ENCODE measurements around the gene BHLHE40. TPM values are rescaled to one million over a fixed set of nuclear protein-coding genes. Genes with fewer than 3 reads are reported as not detected.

The BHLHE40 gene
- total and polyA plus RNA-seq, 2 of the 13 experiments (the other 11 are each of a cell fraction or from before 2014, with no cell fraction given): 1.8 to 51.0 TPM

DNA sequence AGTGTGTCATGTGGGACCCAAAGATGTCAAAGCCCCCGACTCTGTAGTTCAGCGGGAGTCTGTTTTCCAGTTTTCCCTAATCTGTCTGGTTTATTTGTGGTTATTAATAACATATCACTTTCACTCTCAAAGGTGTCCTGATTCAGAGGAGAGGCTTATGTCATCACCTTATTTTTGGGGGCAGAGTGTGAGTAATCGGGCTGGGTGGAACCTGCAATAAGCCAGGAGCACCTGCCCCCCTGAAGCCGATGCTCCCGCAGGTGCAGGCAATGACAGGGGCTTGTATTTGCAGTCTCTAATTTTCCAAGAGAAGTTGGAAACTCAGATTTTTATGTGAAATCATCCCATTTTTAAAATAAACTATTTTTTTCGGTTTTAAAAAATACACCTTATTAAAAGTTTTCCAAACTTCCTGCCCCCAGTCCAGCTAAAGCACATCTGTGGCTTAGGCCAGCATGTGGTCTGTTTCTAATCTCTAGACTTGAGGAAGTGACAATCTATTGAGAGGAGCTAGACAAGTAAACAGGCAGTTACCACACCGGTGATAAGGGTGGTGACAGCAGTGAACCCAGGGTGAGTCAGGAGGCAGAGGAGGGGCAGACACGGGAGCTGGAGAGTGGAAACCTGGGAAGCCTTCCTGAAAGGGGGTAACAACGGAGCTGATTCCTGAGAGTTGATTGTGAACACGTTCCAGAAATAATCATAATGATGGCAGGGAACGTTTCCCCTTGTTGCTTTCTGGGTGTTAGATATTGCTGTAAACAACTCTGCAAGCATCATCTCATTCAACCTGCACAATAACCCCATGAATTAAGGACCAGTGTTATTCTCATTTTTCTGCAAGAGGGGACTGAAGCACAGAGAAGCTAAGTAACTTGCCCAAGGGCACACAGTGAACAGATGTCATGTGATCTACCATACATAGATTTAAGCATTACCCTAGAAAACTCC is 37.2 kb downstream of the BHLHE40 start (continued):
- TF ChIP-seq HNF4G (IDR thresholded peaks at IDR 0.05; ENCODE audit: borderline replicate concordance, low read depth, low read length): no peak
- TF ChIP-seq HNF4G (CRISPR knock-in tag; IDR thresholded peaks at IDR 0.05; ENCODE audit: borderline replicate concordance, low read depth): no peak
- TF ChIP-seq ZNF552 (CRISPR knock-in tag; IDR thresholded peaks at IDR 0.05; ENCODE audit: borderline replicate concordance): no peak
- TF ChIP-seq ZBTB8A (CRISPR knock-in tag; IDR thresholded peaks at IDR 0.05; ENCODE audit: borderline replicate concordance, low read depth): no peak
- TF ChIP-seq, protein P1, sequence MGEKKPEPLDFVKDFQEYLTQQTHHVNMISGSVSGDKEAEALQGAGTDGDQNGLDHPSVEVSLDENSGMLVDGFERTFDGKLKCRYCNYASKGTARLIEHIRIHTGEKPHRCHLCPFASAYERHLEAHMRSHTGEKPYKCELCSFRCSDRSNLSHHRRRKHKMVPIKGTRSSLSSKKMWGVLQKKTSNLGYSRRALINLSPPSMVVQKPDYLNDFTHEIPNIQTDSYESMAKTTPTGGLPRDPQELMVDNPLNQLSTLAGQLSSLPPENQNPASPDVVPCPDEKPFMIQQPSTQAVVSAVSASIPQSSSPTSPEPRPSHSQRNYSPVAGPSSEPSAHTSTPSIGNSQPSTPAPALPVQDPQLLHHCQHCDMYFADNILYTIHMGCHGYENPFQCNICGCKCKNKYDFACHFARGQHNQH (CRISPR knock-in tag; IDR thresholded peaks at IDR 0.05): 0 out of 2 replicates have a peak, but pooled peaks have one; percentile 48
- TF ChIP-seq, protein P2, sequence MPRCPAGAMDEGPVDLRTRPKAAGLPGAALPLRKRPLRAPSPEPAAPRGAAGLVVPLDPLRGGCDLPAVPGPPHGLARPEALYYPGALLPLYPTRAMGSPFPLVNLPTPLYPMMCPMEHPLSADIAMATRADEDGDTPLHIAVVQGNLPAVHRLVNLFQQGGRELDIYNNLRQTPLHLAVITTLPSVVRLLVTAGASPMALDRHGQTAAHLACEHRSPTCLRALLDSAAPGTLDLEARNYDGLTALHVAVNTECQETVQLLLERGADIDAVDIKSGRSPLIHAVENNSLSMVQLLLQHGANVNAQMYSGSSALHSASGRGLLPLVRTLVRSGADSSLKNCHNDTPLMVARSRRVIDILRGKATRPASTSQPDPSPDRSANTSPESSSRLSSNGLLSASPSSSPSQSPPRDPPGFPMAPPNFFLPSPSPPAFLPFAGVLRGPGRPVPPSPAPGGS (CRISPR knock-in tag; IDR thresholded peaks at IDR 0.05): no peak
- TF ChIP-seq, protein P3, sequence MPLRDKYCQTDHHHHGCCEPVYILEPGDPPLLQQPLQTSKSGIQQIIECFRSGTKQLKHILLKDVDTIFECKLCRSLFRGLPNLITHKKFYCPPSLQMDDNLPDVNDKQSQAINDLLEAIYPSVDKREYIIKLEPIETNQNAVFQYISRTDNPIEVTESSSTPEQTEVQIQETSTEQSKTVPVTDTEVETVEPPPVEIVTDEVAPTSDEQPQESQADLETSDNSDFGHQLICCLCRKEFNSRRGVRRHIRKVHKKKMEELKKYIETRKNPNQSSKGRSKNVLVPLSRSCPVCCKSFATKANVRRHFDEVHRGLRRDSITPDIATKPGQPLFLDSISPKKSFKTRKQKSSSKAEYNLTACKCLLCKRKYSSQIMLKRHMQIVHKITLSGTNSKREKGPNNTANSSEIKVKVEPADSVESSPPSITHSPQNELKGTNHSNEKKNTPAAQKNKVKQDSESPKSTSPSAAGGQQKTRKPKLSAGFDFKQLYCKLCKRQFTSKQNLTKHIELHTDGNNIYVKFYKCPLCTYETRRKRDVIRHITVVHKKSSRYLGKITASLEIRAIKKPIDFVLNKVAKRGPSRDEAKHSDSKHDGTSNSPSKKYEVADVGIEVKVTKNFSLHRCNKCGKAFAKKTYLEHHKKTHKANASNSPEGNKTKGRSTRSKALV (CRISPR knock-in tag; IDR thresholded peaks at IDR 0.05): no peak
- TF ChIP-seq THYN1 (CRISPR knock-in tag; IDR thresholded peaks at IDR 0.05; ENCODE audit: borderline replicate concordance, low read depth): no peak
- no peak for TF ChIP-seq FOXA1 (IDR thresholded peaks at IDR 0.05)
- TF ChIP-seq FOXA1 (CRISPR knock-in tag; IDR thresholded peaks at IDR 0.05): peak; percentile 94
- no peak for TF ChIP-seq ZNF549 (CRISPR knock-in tag; IDR thresholded peaks at IDR 0.05)
- no peak for TF ChIP-seq ZIK1 (CRISPR knock-in tag; IDR thresholded peaks at IDR 0.05; ENCODE audit: borderline replicate concordance, low read depth)
- TF ChIP-seq NFATC3 (CRISPR knock-in tag; IDR thresholded peaks at IDR 0.05): no peak
- TF ChIP-seq, protein P4, sequence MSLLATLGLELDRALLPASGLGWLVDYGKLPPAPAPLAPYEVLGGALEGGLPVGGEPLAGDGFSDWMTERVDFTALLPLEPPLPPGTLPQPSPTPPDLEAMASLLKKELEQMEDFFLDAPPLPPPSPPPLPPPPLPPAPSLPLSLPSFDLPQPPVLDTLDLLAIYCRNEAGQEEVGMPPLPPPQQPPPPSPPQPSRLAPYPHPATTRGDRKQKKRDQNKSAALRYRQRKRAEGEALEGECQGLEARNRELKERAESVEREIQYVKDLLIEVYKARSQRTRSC (CRISPR knock-in tag; IDR thresholded peaks at IDR 0.05; ENCODE audit: low read depth): no peak
- TF ChIP-seq RNF2 (conservative IDR thresholded peaks at IDR 0.05; ENCODE audit: low read depth): no peak
- no peak for TF ChIP-seq ELF4 (CRISPR knock-in tag; IDR thresholded peaks at IDR 0.05; ENCODE audit: borderline replicate concordance)
- no peak for TF ChIP-seq MBNL3 (CRISPR knock-in tag; conservative IDR thresholded peaks at IDR 0.05)
- TF ChIP-seq ZNF605 (CRISPR knock-in tag; IDR thresholded peaks at IDR 0.05): no peak
- TF ChIP-seq IRF2 (CRISPR knock-in tag; IDR thresholded peaks at IDR 0.05): peak; percentile 80
- peak; percentile 34 for TF ChIP-seq XRCC5 (optimal IDR thresholded peaks at IDR 0.05; ENCODE audit: low read length)
- TF ChIP-seq PHF21A (CRISPR knock-in tag; IDR thresholded peaks at IDR 0.05): peak; percentile 63
